Liver (tissue), 9 donors: ENCODE measurements around the gene FMO4. TPM values are rescaled to one million over a fixed set of nuclear protein-coding genes. Genes with fewer than 3 reads are reported as not detected.
A peak's percentile ranks its signal among the peaks of the same experiment; 100 is the strongest.

ENCODE experiments used
- DNase-seq: peaks from one replicate; pipeline ENCODE4 v3.0.0-alpha.2; 2017; ENCODE audit warnings: low spot score
- H3K27ac ChIP-seq, 2 donors: one replicate each; pipeline ENCODE4 v1.7.0; 2013; ENCODE audit warnings: inconsistent platforms in 2 of 2, low read length in 2 of 2, control low read depth in 1 of 2, low read depth in 1 of 2, mild to moderate bottlenecking in 1 of 2
- H3K27me3 ChIP-seq, 4 donors: one replicate each; pipeline versions ENCODE4 v1.6.1 to v1.7.0; 2013; ENCODE audit warnings: low read length in 3 of 4, inconsistent platforms in 1 of 4, mild to moderate bottlenecking in 1 of 4, moderate library complexity in 1 of 4; ENCODE audit not compliant: control insufficient read depth in 4 of 4, insufficient read depth in 4 of 4
- H3K36me3 ChIP-seq, 4 donors: one replicate each; pipeline versions ENCODE4 v1.6.1 to v1.7.0; 2013; ENCODE audit warnings: low read length in 3 of 4, mild to moderate bottlenecking in 3 of 4, low read depth in 1 of 4, moderate library complexity in 1 of 4; ENCODE audit not compliant: control insufficient read depth in 4 of 4, insufficient read depth in 3 of 4
- H3K4me1 ChIP-seq, 4 donors: one replicate each; pipeline versions ENCODE4 v1.6.1 to v1.7.0; 2013; ENCODE audit warnings: low read length in 3 of 4, mild to moderate bottlenecking in 3 of 4, moderate library complexity in 1 of 4; ENCODE audit not compliant: control insufficient read depth in 4 of 4, insufficient read depth in 4 of 4
- H3K4me3 ChIP-seq, 3 donors: one replicate each; pipeline versions ENCODE4 v1.6.1 to v1.7.0; 2013; ENCODE audit warnings: low read length in 3 of 3, control low read depth in 1 of 3, low read depth in 1 of 3, mild to moderate bottlenecking in 1 of 3
- H3K9ac ChIP-seq, 2 donors: one replicate each; pipeline ENCODE4 v1.7.0; 2013; ENCODE audit warnings: low read length in 2 of 2, mild to moderate bottlenecking in 2 of 2, moderate library complexity in 2 of 2, control low read depth in 1 of 2, low read depth in 1 of 2
- H3K9me3 ChIP-seq, 4 donors: one replicate each; pipeline versions ENCODE4 v1.6.1 to v1.7.0; 2013; ENCODE audit warnings: low read length in 3 of 4; ENCODE audit not compliant: control insufficient read depth in 4 of 4
- EGR1 ChIP-seq, 2 donors: IDR thresholded peaks; 2 replicates each; pipeline ENCODE4 v1.6.1; 2016 to 2018; ENCODE audit warnings: antibody characterized with exemption in 2 of 2, low read depth in 2 of 2
- HNF4G ChIP-seq: IDR thresholded peaks from 2 replicates; pipeline ENCODE4 v1.6.1; 2016; ENCODE audit warnings: antibody characterized with exemption
- JUND ChIP-seq, 2 donors: IDR thresholded peaks; 2 replicates each; pipeline ENCODE4 v1.6.1; 2016; ENCODE audit warnings: antibody characterized with exemption in 2 of 2
- NR2F2 ChIP-seq: IDR thresholded peaks from 2 replicates; pipeline ENCODE4 v1.6.1; 2016; ENCODE audit warnings: antibody characterized with exemption
- YY1 ChIP-seq: IDR thresholded peaks from 2 replicates; pipeline ENCODE4 v1.6.1; 2016; ENCODE audit warnings: antibody characterized with exemption, mild to moderate bottlenecking
- WGBS: extraction: QIAGEN DNeasy Blood & Tissue Kit; methylation state at CpG from one replicate; pipeline ENCODE4 v1.1.7; 2013; 5-methylcytosine and 5-hydroxymethylcytosine counted together
- polyA plus RNA-seq, 2 donors: library from polyadenylated mRNA; stranded (reverse) in 1 of 2; unstranded in 1 of 2; fragments of 200-250 nt in 1 of 2; fragments of >200 nt in 1 of 2; fragmentation: Nextera tagmentation in 1 of 2; extraction: Ambion mirVana in 1 of 2; gene quantifications; one replicate each; pipeline versions ENCODE4 v1.2.1 to v1.2.3, GENCODE V29; 2013 to 2015
- total RNA-seq, 2 donors: library from RNA; depleted of rRNA; stranded (reverse); fragments of >200 nt; gene quantifications; one replicate each; pipeline ENCODE4 v1.2.3, GENCODE V29; 2014
- TF ChIP-seq, protein P1 (sequence below): fragments of 150-350 bp; IDR thresholded peaks from 2 replicates; pipeline ENCODE4 v1.5.1; 2017; ENCODE audit warnings: improper control_type of control experiment, low read depth, low read length; ENCODE audit not compliant: missing input control
- TF ChIP-seq, protein P2 (sequence below): IDR thresholded peaks from 2 replicates; pipeline ENCODE4 v1.6.1; 2016; ENCODE audit warnings: antibody characterized with exemption
- TF ChIP-seq, protein P3 (sequence below): IDR thresholded peaks from 2 replicates; pipeline ENCODE4 v1.6.1; 2016; ENCODE audit warnings: antibody characterized with exemption
- TF ChIP-seq, protein P4 (sequence below): IDR thresholded peaks from 2 replicates; pipeline ENCODE4 v1.6.1; 2016; ENCODE audit warnings: antibody characterized with exemption
- donor health status: healthy.
- donor health status: healthy.
- donor health status: healthy.
- donor health status: healthy.
- donor health status: healthy.

The FMO4 gene
- total and polyA plus RNA-seq, 4 donors = 7.2 to 26.9 (median 9.3) TPM

DNA sequence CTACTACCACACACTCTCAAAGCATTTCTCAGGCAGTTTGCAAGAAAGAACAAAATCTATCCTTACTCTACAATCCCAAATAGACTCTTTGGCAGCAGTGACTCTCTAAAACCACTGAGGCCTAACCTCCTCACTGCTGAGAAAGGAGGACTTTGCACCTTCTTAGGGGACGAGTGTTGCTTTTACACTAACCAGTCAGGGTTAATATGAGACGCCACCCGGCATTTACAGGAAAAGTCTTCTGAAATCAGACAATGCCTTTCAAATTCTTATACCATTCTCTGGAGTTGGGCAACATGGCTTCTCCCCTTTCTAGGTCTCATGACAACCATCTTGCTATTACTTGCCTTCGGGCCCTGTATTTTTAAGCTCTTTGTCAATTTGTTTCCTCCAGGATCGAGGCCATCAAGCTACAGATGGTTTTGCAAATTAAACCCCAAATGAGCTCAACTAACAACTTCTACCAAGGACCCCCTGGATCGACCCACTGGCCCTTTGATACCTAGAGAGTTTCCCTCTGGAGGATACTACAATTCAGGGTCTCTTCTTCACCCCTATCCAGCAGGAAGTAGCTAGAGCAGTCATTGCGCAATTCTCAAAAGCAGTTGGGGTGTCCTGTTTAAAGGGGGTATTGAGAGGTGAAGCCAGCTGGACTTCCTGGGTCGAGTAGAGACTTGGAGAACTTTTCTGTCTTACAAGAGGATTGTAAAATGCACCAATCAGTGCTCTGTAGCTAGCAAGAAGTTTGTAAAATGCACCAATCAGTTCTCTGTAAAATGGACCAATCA is 2.0 kb upstream of the FMO4 start:
- peaks cover 0 to 5% (median 0%) of the 10 kb centered on the region in 4 donors for H3K36me3 ChIP-seq
- TF ChIP-seq, protein P1, sequence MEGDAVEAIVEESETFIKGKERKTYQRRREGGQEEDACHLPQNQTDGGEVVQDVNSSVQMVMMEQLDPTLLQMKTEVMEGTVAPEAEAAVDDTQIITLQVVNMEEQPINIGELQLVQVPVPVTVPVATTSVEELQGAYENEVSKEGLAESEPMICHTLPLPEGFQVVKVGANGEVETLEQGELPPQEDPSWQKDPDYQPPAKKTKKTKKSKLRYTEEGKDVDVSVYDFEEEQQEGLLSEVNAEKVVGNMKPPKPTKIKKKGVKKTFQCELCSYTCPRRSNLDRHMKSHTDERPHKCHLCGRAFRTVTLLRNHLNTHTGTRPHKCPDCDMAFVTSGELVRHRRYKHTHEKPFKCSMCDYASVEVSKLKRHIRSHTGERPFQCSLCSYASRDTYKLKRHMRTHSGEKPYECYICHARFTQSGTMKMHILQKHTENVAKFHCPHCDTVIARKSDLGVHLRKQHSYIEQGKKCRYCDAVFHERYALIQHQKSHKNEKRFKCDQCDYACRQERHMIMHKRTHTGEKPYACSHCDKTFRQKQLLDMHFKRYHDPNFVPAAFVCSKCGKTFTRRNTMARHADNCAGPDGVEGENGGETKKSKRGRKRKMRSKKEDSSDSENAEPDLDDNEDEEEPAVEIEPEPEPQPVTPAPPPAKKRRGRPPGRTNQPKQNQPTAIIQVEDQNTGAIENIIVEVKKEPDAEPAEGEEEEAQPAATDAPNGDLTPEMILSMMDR = no peak
- TF ChIP-seq, protein P2, sequence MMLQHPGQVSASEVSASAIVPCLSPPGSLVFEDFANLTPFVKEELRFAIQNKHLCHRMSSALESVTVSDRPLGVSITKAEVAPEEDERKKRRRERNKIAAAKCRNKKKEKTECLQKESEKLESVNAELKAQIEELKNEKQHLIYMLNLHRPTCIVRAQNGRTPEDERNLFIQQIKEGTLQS = no peak
- TF ChIP-seq NR2F2 (no peak), YY1 (no peak), EGR1 (IDR thresholded peaks at IDR 0.05; ENCODE audit: low read depth in 2 of 2) (no peak), JUND (IDR thresholded peaks at IDR 0.05) (no peak)
- TF ChIP-seq, protein P3, sequence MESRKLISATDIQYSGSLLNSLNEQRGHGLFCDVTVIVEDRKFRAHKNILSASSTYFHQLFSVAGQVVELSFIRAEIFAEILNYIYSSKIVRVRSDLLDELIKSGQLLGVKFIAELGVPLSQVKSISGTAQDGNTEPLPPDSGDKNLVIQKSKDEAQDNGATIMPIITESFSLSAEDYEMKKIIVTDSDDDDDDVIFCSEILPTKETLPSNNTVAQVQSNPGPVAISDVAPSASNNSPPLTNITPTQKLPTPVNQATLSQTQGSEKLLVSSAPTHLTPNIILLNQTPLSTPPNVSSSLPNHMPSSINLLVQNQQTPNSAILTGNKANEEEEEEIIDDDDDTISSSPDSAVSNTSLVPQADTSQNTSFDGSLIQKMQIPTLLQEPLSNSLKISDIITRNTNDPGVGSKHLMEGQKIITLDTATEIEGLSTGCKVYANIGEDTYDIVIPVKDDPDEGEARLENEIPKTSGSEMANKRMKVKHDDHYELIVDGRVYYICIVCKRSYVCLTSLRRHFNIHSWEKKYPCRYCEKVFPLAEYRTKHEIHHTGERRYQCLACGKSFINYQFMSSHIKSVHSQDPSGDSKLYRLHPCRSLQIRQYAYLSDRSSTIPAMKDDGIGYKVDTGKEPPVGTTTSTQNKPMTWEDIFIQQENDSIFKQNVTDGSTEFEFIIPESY = no peak
- no peaks in the 10 kb centered on the region for H3K27me3 ChIP-seq
- H3K4me1 ChIP-seq = peaks cover 0 to 7% (median 5%) of the 10 kb centered on the region in 4 donors
- H3K9me3 ChIP-seq = no peaks in the 10 kb centered on the region
- H3K27ac ChIP-seq = no peak overlapping the region
- DNase-seq = no peak
- WGBS = 91% methylated on average over 8 of the region's 8 CpGs
- H3K9ac ChIP-seq = no peak overlapping the region
- no peak overlapping the region for H3K4me3 ChIP-seq

DNA sequence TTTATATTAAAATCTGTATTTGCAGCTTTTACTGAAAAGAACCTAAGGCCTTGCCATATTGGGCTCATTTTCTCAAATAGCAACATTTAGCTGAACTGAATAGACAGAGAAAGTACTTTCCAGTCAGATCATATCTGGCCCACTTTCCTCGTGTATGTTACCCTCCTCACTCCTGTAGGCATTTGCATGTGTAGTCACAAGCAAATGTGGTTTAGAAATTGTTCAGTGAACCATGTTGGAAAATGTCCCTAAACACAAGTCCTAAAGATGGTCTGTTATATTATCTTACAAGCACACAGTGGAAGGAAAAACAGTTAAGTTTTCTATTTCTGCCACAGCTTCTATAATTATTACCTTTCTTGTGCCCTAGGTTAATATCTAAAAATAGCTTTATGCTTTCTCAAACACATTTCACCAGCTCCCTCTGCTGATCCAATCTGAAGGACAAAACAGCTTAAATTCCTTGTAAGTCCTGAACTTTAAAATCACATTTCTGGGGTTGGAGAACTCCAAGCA is 606 bp upstream of the FMO4 start:
- no peaks in the 10 kb centered on the region for H3K27me3 ChIP-seq
- WGBS = 14% methylated on average over 1 of the region's 1 CpG
- H3K9ac ChIP-seq = peak overlapping the region in 1 of 2 donors; percentile 59
- TF ChIP-seq HNF4G (no peak), NR2F2 (no peak)
- TF ChIP-seq, protein P1 = no peak
- TF ChIP-seq, protein P2 = no peak
- TF ChIP-seq, protein P4, sequence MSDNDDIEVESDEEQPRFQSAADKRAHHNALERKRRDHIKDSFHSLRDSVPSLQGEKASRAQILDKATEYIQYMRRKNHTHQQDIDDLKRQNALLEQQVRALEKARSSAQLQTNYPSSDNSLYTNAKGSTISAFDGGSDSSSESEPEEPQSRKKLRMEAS = no peak
- no peak overlapping the region for H3K4me3 ChIP-seq
- H3K36me3 ChIP-seq = peaks cover 0 to 5% (median 0%) of the 10 kb centered on the region in 4 donors
- peak overlapping the region; percentile 47 to 64 for H3K27ac ChIP-seq
- no peaks in the 10 kb centered on the region for H3K9me3 ChIP-seq
- DNase-seq = no peak
- H3K4me1 ChIP-seq = peaks cover 0 to 7% (median 5%) of the 10 kb centered on the region in 4 donors
